Stomach smooth muscle (tissue), 2 donors: ENCODE results near the gene FOXN1.
A peak's percentile ranks its signal among the peaks of the same experiment; 100 is the strongest.

Experiments
- H3K27ac ChIP-seq: one replicate; pipeline ENCODE4 v1.7.0; 2013; ENCODE audit warnings: mild to moderate bottlenecking, low read length, inconsistent platforms
- H3K27me3 ChIP-seq, 2 donors: one replicate each; pipeline ENCODE4 v1.7.0; 2013; ENCODE audit warnings: low read length in 2 of 2; ENCODE audit not compliant: insufficient read depth in 2 of 2, control insufficient read depth in 1 of 2
- H3K36me3 ChIP-seq, 2 donors: one replicate each; pipeline ENCODE4 v1.7.0; 2013; ENCODE audit warnings: low read length in 2 of 2; ENCODE audit not compliant: control insufficient read depth in 2 of 2, insufficient read depth in 2 of 2
- H3K4me1 ChIP-seq: one replicate; pipeline ENCODE4 v1.7.0; 2013; ENCODE audit warnings: low read length; ENCODE audit not compliant: control insufficient read depth, insufficient read depth
- H3K4me3 ChIP-seq, 2 donors: one replicate each; pipeline ENCODE4 v1.7.0; 2013; ENCODE audit warnings: low read length in 2 of 2
- H3K9ac ChIP-seq, 2 donors: one replicate each; pipeline ENCODE4 v1.7.0; 2013; ENCODE audit warnings: low read length in 2 of 2, mild to moderate bottlenecking in 1 of 2
- H3K9me3 ChIP-seq, 2 donors: one replicate each; pipeline ENCODE4 v1.7.0; 2013; ENCODE audit warnings: low read length in 2 of 2; ENCODE audit not compliant: control insufficient read depth in 2 of 2
- donor health status: healthy.
- donor health status: Pancreatic carcinoma.

The FOXN1 gene

DNA sequence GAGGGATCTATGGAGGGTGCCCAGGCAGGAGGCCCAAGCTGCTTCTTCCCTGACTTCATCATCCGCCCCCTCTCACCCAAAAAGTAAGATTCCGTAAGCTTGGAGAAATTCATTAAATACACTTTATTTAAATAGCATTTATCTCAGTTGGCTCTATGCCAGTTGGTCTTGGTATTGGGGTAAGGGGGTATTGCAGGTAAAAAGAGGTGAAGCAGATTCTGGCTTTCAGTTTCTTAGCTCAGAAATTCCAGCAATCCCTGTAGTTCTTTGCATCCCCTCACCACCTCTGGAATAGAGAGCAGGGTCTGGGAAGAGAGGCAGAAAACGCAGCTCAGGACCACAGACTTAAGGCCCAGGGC lies 71.3 kb downstream of the FOXN1 start:
- no peak overlapping the region for H3K9ac ChIP-seq
- no peaks in the 10 kb centered on the region for H3K9me3 ChIP-seq
- H3K27ac ChIP-seq = no peak overlapping the region
- peaks cover 16% of the 10 kb centered on the region for H3K4me1 ChIP-seq
- peaks cover 0 to 2% of the 10 kb centered on the region in 2 donors for H3K36me3 ChIP-seq
- peak overlapping the region; percentile 60 to 72 for H3K4me3 ChIP-seq
- no peaks in the 10 kb centered on the region for H3K27me3 ChIP-seq

DNA sequence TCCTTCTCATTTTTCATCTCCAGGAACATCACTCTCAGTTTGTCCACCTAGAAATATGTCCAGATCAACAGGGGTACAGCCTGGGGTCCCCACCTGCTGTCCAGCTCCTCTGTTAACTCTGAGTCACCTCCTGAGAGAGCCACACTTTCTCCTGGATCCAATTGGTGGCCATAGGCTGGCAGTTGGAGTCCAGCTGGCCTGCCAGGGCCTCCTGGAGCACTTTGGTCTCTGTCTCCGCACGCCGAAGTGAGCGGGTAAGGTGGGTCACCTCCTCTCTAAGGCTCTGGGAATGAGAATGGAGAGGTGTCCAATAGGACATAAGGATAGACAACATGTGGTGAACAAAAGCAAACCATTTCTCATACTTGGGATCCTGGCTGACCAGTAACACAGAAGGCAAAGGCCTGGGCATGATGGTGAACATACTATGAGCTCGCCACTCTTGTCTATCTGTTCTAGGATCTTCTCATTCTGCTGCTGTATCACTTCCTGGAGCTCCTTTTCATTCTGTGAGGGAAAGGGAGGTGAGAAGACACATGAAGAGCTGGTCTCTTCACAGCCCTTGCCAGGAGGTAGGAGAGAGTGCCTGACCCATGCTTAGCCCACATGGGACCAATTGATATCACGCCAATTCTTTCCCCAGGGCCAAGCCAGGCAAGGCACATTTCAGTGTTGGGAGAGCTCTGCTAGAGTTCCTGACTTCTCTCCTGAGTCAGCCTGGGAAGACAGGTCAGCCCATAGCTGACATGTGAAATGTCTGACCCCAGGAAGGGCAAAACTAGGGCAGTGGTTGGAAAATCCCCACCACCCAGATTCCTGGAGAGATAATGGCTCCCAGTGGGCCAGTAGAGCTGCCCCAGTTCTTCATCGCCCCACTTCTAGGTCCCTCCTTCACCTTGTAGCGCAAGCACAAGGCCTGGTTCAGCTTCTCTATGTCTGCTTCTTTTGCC lies 72.4 kb downstream of the FOXN1 start:
- Histone ChIP-seq H3K9ac (no peak overlapping the region), H3K4me3 (no peak overlapping the region), H3K27ac (no peak overlapping the region), H3K36me3 (peaks cover 0 to 2% of the 10 kb centered on the region in 2 donors), H3K9me3 (no peaks in the 10 kb centered on the region), H3K27me3 (no peaks in the 10 kb centered on the region), H3K4me1 (peaks cover 13% of the 10 kb centered on the region)

DNA sequence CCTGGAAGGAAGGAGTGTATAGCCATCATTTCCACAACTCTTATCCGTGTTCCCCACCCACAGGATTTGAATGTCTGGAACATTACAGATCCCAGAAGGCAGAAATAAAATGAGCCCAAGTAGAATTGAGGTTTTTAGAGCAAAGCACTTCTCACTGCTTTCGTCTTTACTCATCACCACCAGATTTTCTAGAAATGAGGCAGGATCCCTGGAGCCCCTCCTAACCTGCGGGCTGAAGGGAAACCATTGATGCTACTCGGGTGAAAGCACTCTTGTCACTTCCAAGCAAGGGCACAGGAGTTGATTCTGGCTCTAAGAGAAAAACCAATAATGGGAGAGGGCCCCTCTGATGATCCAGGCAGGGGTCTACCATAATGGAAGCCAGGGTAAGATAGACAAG lies 73.4 kb downstream of the FOXN1 start:
- peaks cover 13% of the 10 kb centered on the region for H3K4me1 ChIP-seq
- H3K36me3 ChIP-seq = peaks cover 4 to 6% of the 10 kb centered on the region in 2 donors
- no peak overlapping the region for H3K27ac ChIP-seq
- H3K27me3 ChIP-seq = no peaks in the 10 kb centered on the region
- no peak overlapping the region for H3K9ac ChIP-seq
- H3K4me3 ChIP-seq = no peak overlapping the region
- no peaks in the 10 kb centered on the region for H3K9me3 ChIP-seq

DNA sequence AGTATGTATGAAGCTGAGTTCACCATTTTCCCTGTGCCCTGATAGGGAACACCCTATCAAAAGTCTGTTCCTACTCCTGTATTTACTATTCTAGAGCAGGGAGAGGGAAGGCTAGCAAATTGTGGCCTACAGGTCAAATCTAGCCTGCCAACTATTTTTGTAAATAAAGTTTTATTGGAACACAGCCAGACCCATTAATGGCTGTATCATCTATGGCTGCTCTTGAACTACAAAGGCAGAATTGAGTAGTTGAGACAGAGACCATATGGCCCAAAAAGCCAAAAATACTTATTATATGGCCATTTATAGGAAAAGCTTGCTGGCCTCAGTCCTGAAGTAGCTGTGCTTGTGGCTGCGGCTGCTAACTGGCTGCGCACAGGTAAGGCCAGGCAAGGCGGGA lies 74.8 kb downstream of the FOXN1 start:
- H3K9me3 ChIP-seq = no peaks in the 10 kb centered on the region
- no peak overlapping the region for H3K27ac ChIP-seq
- no peak overlapping the region for H3K4me3 ChIP-seq
- no peak overlapping the region for H3K9ac ChIP-seq
- H3K36me3 ChIP-seq = peaks cover 4 to 6% of the 10 kb centered on the region in 2 donors
- H3K27me3 ChIP-seq = no peaks in the 10 kb centered on the region
- peaks cover 9% of the 10 kb centered on the region for H3K4me1 ChIP-seq

DNA sequence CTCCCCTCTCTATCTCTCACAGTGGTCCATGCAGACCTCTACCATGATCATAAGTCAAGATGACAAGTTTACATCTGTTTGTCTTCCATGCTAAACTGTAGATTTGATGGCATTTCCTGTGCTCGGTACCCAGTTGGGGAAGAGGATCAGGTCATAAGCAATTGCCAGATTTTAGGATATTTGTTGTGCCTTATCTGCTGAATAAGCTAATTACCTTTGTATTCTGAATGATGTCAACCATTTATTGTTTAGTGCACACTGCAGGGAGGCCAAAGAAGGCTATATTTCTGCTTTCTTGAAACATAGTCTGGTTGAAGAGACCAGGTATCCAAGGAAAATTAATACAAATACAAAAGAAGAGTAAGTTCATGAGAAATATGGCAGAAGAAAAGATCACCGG lies 76.4 kb downstream of the FOXN1 start:
- no peak overlapping the region for H3K4me3 ChIP-seq
- H3K4me1 ChIP-seq = no peaks in the 10 kb centered on the region
- H3K27ac ChIP-seq = no peak overlapping the region
- no peak overlapping the region for H3K9ac ChIP-seq
- peaks cover 4 to 6% of the 10 kb centered on the region in 2 donors for H3K36me3 ChIP-seq
- no peaks in the 10 kb centered on the region for H3K27me3 ChIP-seq
- no peaks in the 10 kb centered on the region for H3K9me3 ChIP-seq

GRCh38 chr17:28584434-28584833 lies 78.3 kb downstream of the FOXN1 start:
- no peak overlapping the region for H3K4me3 ChIP-seq
- peaks cover 4 to 6% of the 10 kb centered on the region in 2 donors for H3K36me3 ChIP-seq
- H3K27ac ChIP-seq = no peak overlapping the region
- no peak overlapping the region for H3K9ac ChIP-seq
- H3K27me3 ChIP-seq = no peaks in the 10 kb centered on the region
- no peaks in the 10 kb centered on the region for H3K4me1 ChIP-seq
- H3K9me3 ChIP-seq = no peaks in the 10 kb centered on the region

DNA sequence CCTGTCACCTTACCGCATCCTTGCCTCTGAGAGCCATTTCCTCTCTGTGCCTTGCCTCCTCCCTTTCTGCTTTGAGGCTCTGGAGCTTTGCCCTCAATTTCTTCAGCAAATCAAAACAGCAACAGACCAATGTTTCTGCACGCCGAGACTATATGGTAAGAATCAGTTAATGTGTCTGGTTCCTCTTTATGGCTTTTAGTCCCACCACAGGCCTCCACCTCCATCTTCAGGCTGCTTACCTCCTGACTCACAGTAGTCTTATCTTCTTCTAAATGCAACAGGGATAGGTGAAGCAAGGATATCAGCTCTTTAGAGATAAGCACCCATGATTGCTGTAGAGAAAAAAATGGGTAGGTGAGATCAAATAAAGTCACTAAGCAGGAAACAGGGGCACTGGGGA lies 79.7 kb downstream of the FOXN1 start:
- Histone ChIP-seq H3K9ac (no peak overlapping the region), H3K27me3 (no peaks in the 10 kb centered on the region), H3K4me1 (no peaks in the 10 kb centered on the region), H3K36me3 (peaks cover 4 to 6% of the 10 kb centered on the region in 2 donors), H3K9me3 (no peaks in the 10 kb centered on the region), H3K27ac (no peak overlapping the region), H3K4me3 (no peak overlapping the region)
